ENCODE measurements around the gene DENND2C. TPM values are rescaled to one million over a fixed set of nuclear protein-coding genes. Genes with fewer than 3 reads are reported as not detected.

Gene DENND2C
- total and polyA plus RNA-seq, 2 donors from 2014 or later: 0.88 to 2.5 TPM

- Histone ChIP-seq H3K4me3 (ENCODE audit: low read length in 3 of 3) (no peak overlapping the region), H3K9me3 (ENCODE audit: control insufficient read depth in 2 of 3, insufficient read depth in 1 of 3, low read length in 3 of 3) (no peaks in the 10 kb centered on the region), H3K27me3 (ENCODE audit: control insufficient read depth, insufficient read depth, low read length) (no peaks in the 10 kb centered on the region), H3K9ac (ENCODE audit: low read length in 3 of 3) (no peak overlapping the region), H3K4me1 (ENCODE audit: control insufficient read depth in 2 of 3, insufficient read depth in 2 of 3, low read depth in 1 of 3, low read length in 3 of 3) (peaks cover 0 to under 1% (median 0%) of the 10 kb centered on the region in 3 donors), H3K36me3 (ENCODE audit: control insufficient read depth in 2 of 3, insufficient read depth in 3 of 3, low read length in 3 of 3) (peaks cover 12 to 34% (median 23%) of the 10 kb centered on the region in 3 donors), H3K27ac (ENCODE audit: low read depth in 2 of 2, low read length in 2 of 2) (no peak overlapping the region)
- TF ChIP-seq, protein P1, sequence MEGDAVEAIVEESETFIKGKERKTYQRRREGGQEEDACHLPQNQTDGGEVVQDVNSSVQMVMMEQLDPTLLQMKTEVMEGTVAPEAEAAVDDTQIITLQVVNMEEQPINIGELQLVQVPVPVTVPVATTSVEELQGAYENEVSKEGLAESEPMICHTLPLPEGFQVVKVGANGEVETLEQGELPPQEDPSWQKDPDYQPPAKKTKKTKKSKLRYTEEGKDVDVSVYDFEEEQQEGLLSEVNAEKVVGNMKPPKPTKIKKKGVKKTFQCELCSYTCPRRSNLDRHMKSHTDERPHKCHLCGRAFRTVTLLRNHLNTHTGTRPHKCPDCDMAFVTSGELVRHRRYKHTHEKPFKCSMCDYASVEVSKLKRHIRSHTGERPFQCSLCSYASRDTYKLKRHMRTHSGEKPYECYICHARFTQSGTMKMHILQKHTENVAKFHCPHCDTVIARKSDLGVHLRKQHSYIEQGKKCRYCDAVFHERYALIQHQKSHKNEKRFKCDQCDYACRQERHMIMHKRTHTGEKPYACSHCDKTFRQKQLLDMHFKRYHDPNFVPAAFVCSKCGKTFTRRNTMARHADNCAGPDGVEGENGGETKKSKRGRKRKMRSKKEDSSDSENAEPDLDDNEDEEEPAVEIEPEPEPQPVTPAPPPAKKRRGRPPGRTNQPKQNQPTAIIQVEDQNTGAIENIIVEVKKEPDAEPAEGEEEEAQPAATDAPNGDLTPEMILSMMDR (IDR thresholded peaks at IDR 0.05; ENCODE audit: borderline replicate concordance, extremely low read depth, insufficient read depth): no peak
- FAIRE-seq: no peak
- no peak for DNase-seq
- intact Hi-C loops (cut with DNase I): no loop called here
These were observed 40.5 kb upstream of the DENND2C start for GRCh38 chr1:114710360-114710759.

DNA sequence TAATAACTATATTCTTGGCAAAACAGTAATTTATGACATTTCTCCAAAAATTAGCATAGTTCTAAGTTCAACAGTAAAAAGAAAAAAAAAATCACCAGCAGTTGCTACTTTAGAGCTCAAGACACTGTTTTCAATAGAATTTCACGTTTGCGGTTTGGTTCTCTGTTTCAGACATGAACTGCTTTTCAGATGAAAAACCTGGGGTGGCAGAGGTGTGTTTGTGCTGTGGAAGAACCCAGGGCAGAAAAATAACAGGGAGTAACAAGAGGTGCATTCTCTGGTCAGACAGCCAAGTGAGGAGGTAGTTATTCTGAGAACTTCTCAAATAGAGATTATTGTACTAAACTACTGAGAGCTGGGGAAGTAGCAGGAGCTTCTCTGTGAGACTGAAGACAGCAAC lies 37.8 kb upstream of the DENND2C start:
- H3K27me3 ChIP-seq (ENCODE audit: control insufficient read depth, insufficient read depth, low read length): no peaks in the 10 kb centered on the region
- DNase-seq (no peak), FAIRE-seq (no peak)
- H3K9ac ChIP-seq (ENCODE audit: low read length in 3 of 3): no peak overlapping the region
- intact Hi-C loops (cut with DNase I): no loop called here
- H3K9me3 ChIP-seq (ENCODE audit: control insufficient read depth in 2 of 3, insufficient read depth in 1 of 3, low read length in 3 of 3): no peaks in the 10 kb centered on the region
- TF ChIP-seq, protein P1 (IDR thresholded peaks at IDR 0.05; ENCODE audit: borderline replicate concordance, extremely low read depth, insufficient read depth): no peak
- H3K36me3 ChIP-seq (ENCODE audit: control insufficient read depth in 2 of 3, insufficient read depth in 3 of 3, low read length in 3 of 3): peaks cover 9 to 34% (median 23%) of the 10 kb centered on the region in 3 donors
- H3K27ac ChIP-seq (ENCODE audit: low read depth in 2 of 2, low read length in 2 of 2): no peak overlapping the region
- no peaks in the 10 kb centered on the region for H3K4me1 ChIP-seq (ENCODE audit: control insufficient read depth in 2 of 3, insufficient read depth in 2 of 3, low read depth in 1 of 3, low read length in 3 of 3)
- no peak overlapping the region for H3K4me3 ChIP-seq (ENCODE audit: low read length in 3 of 3)

DNA sequence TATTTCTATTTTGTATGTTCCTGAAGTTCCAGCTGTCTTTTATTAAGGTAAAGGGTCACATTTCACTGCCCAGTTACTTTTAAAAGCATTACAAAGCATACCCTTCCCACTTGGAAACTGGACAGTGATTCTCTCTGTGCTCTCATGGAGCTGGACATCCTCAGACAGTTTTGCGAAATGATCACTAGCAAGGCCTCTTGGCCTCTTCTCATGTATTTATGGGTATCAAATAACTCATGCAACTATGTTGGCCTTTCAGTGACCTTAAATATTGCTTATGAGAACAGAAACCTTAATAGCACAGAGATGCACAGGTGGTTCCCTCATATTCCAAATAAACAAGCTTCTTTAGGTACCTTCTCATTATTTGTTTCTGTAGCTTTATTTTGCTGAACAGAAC lies 33.4 kb upstream of the DENND2C start:
- TF ChIP-seq, protein P1 (IDR thresholded peaks at IDR 0.05; ENCODE audit: borderline replicate concordance, extremely low read depth, insufficient read depth): no peak
- FAIRE-seq (no peak), DNase-seq (no peak)
- Histone ChIP-seq H3K27ac (ENCODE audit: low read depth in 2 of 2, low read length in 2 of 2) (no peak overlapping the region), H3K4me1 (ENCODE audit: control insufficient read depth in 2 of 3, insufficient read depth in 2 of 3, low read depth in 1 of 3, low read length in 3 of 3) (no peaks in the 10 kb centered on the region), H3K27me3 (ENCODE audit: control insufficient read depth, insufficient read depth, low read length) (no peaks in the 10 kb centered on the region), H3K9ac (ENCODE audit: low read length in 3 of 3) (no peak overlapping the region), H3K4me3 (ENCODE audit: low read length in 3 of 3) (no peak overlapping the region), H3K36me3 (ENCODE audit: control insufficient read depth in 2 of 3, insufficient read depth in 3 of 3, low read length in 3 of 3) (peaks cover 5 to 16% (median 13%) of the 10 kb centered on the region in 3 donors), H3K9me3 (ENCODE audit: control insufficient read depth in 2 of 3, insufficient read depth in 1 of 3, low read length in 3 of 3) (no peaks in the 10 kb centered on the region)
- intact Hi-C loops (cut with DNase I): no loop called here

- FAIRE-seq: no peak
These were observed 32.9 kb upstream of the DENND2C start for GRCh38 chr1:114702737-114703136.

More at GRCh38 chr1:114702737-114703136, 32.9 kb upstream of the DENND2C start:
- H3K4me3 ChIP-seq (ENCODE audit: low read length in 3 of 3): no peak overlapping the region
- H3K36me3 ChIP-seq (ENCODE audit: control insufficient read depth in 2 of 3, insufficient read depth in 3 of 3, low read length in 3 of 3): peaks cover 4 to 13% (median 8%) of the 10 kb centered on the region in 3 donors
- H3K4me1 ChIP-seq (ENCODE audit: control insufficient read depth in 2 of 3, insufficient read depth in 2 of 3, low read depth in 1 of 3, low read length in 3 of 3): no peaks in the 10 kb centered on the region
- H3K9ac ChIP-seq (ENCODE audit: low read length in 3 of 3): no peak overlapping the region
- TF ChIP-seq, protein P1 (IDR thresholded peaks at IDR 0.05; ENCODE audit: borderline replicate concordance, extremely low read depth, insufficient read depth): no peak
- no peak for DNase-seq
- H3K27ac ChIP-seq (ENCODE audit: low read depth in 2 of 2, low read length in 2 of 2): no peak overlapping the region
- intact Hi-C loops (cut with DNase I): no loop called here
- H3K9me3 ChIP-seq (ENCODE audit: control insufficient read depth in 2 of 3, insufficient read depth in 1 of 3, low read length in 3 of 3): no peaks in the 10 kb centered on the region
- H3K27me3 ChIP-seq (ENCODE audit: control insufficient read depth, insufficient read depth, low read length): no peaks in the 10 kb centered on the region
